Left ventricle myocardium superior (tissue), 1 donor: ENCODE results near the gene CYTH2. TPM values are rescaled to one million over a fixed set of nuclear protein-coding genes. Genes with fewer than 3 reads are reported as not detected.

ENCODE experiments used
- ATAC-seq: fragments of 200-7000 bp; cut with Tn5 transposase; one replicate; pipeline ENCODE4 v1.9.1; 2020; ENCODE audit warnings: mild to moderate bottlenecking, moderate library complexity
- DNase-seq: peaks from one replicate; pipeline ENCODE4 v3.0.0-alpha.2; 2020
- intact Hi-C: fragments of 100-400 bp; cut with micrococcal nuclease; formaldehyde crosslinking; loops from one replicate; pipeline ENCODE4 v1.11.0; 2022
- total RNA-seq: library from RNA; stranded (reverse); fragmentation: NEBNext Ultra II Directional; extraction: Animal tissue kit (Norgen Biotek cat#: 25700); gene quantifications from one replicate; pipeline ENCODE4 v1.2.1, GENCODE V29; 2021
- donor health status: DM: no; HTN: yes; CAD: no; lungs with severe emphysema.

Gene CYTH2
- total RNA-seq, 1 donor from 2014 or later: 33.4 TPM

DNA sequence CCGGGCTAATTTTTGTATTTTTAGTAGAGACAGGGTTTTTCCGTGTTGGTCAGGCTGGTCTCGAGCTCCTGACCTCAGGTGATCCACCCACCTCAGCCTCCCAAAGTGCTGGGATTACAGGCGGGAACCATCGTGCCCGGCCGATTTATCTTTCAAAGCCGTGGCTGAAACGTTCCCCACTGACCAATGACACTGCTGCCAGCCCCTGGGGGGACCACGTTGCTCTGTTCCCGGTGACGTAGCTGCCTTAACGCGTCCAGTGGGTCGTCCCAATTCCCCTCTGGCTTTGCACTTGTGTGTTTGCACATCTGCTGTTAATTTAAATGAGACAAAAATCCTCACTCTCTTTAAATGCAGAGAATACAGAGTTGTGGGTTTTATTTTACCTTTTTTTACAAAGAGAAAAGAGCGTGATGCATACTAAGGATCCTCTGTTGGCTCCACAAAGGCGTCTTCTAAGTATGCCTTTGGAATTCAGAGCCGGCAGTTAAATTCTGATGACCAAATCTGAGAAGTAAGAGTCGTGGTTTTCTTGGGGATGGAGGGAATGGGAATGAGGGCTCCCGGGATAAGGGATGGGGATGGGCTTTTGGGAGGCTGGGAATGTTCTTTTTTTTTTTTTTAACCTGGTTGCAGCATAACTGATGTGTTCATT, 61.0 kb downstream of the CYTH2 start:
- intact Hi-C loops: no loop called here
- ATAC-seq: no peak
- no peak for DNase-seq

DNA sequence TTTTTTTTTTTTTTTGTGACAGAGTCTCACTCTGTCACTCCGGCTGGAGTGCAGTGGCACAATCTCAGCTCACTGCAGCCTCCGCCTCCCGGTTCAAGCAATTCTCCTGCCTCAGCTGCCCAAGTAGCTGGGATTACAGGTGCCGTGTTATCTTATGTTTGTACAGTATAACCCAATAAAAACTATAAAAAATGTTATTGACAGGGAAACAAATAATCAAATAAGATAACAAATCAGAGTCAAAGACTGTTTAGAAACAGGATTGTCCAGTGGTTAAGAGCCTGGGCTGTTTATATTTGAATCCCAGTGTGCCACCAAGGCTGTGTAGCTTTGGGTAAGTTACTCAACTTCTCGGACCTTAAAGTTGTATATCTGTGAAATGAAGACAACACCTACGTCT, 61.6 kb downstream of the CYTH2 start:
- intact Hi-C loops: no loop called here
- DNase-seq (no peak), ATAC-seq (no peak)

Other genes starting within 250 kb of the CYTH2 start
- gene CARD8, start 213.5 kb upstream of the CYTH2 start, total RNA-seq: 31.2 TPM
- 0.10 TPM for gene ZNF114, start 199.3 kb upstream of the CYTH2 start, total RNA-seq
- gene EMP3, start 143.8 kb upstream of the CYTH2 start, total RNA-seq: 33.8 TPM
- gene TMEM143, start 105.4 kb upstream of the CYTH2 start, total RNA-seq: 110 TPM
- gene SYNGR4, start 105.0 kb upstream of the CYTH2 start, total RNA-seq: not detected
- 79.4 TPM for gene KDELR1, start 77.8 kb upstream of the CYTH2 start, total RNA-seq
- 0.17 TPM for gene GRIN2D, start 75.7 kb upstream of the CYTH2 start, total RNA-seq
- 15.7 TPM for gene GRWD1, start 23.4 kb upstream of the CYTH2 start, total RNA-seq
- gene KCNJ14, start 13.8 kb upstream of the CYTH2 start, total RNA-seq: 0.35 TPM
- 1.4 TPM for gene LMTK3, start 42.5 kb downstream of the CYTH2 start, total RNA-seq
- 0.35 TPM for gene SULT2B1, start 82.8 kb downstream of the CYTH2 start, total RNA-seq
- not detected for gene SPACA4, start 137.4 kb downstream of the CYTH2 start, total RNA-seq
- gene FAM83E, start 145.7 kb downstream of the CYTH2 start, total RNA-seq: not detected
- gene RPL18, start 149.8 kb downstream of the CYTH2 start, total RNA-seq: 554 TPM
- 7.2 TPM for gene SPHK2, start 150.1 kb downstream of the CYTH2 start, total RNA-seq
- gene DBP, start 168.0 kb downstream of the CYTH2 start, total RNA-seq: 22.8 TPM
- 6.3 TPM for gene CA11, start 176.8 kb downstream of the CYTH2 start, total RNA-seq
- gene NTN5, start 203.6 kb downstream of the CYTH2 start, total RNA-seq: not detected
- not detected for gene FUT2, start 226.6 kb downstream of the CYTH2 start, total RNA-seq